ENCODE measurements around the gene TMEM170A.
A peak's percentile ranks its signal among the peaks of the same experiment; 100 is the strongest.

DNA sequence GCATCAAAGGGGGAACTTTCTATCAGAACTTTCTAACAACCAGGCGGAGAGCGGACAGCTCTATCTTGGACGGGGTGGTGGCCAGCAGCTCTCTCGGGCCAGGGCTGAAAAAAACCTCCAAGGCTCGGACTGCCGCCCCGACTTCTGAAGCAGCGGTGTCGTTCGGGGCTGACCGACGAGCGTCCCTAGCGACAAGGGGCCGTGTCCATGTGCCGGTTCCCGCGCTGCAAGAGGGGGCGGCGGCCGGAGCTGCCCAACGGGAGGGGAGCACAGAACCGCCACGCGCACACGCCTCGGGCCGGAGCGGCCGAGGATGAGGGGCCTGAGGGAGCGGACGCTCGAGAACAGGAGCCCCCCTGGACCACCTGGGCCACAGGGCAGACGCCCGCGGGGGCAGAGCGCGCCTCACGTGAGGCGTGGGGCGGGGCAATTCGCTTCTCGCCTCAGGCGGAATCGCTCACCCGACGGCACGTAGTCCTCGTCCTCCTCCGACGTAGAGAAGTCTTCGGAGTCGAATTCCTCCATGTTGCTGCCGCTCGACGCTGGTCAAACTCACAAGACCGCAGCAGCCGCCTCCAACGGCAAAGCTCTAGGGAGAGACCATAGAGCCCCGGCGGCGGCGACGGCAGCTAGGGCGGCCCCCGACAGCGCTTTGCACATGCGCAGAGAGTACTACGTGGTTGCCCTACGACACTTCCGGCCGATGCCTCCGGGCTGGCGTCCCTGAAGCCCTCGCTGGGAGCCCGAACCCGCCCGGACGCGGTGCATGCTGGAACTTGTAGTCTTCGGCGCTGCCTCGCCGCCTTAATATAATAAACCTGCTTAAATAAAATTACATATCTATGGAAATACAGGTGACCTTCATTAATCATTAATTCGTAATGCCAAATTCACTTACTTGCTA, 31.4 kb downstream of the TMEM170A start, which contains the start of gene CFDP1:
- TF ChIP-seq SUZ12 (IDR thresholded peaks at IDR 0.05) (no peak), ZNF384 (IDR thresholded peaks at IDR 0.05) (no peak), FOXK2 (IDR thresholded peaks at IDR 0.05) (no peak), ELF4 (IDR thresholded peaks at IDR 0.05) (peak; percentile 31; the same call in 1 of the 2 replicates), SP1 (IDR thresholded peaks at IDR 0.05) (no peak), FOXM1 (IDR thresholded peaks at IDR 0.05; ENCODE audit: borderline replicate concordance) (no peak), HDGF (IDR thresholded peaks at IDR 0.05; ENCODE audit: borderline replicate concordance) (no peak), TARDBP (IDR thresholded peaks at IDR 0.05) (no peak), LEF1 (IDR thresholded peaks at IDR 0.05; ENCODE audit: borderline replicate concordance) (no peak), FOXA1 (IDR thresholded peaks at IDR 0.05) (no peak)
- TF ChIP-seq, protein P1, sequence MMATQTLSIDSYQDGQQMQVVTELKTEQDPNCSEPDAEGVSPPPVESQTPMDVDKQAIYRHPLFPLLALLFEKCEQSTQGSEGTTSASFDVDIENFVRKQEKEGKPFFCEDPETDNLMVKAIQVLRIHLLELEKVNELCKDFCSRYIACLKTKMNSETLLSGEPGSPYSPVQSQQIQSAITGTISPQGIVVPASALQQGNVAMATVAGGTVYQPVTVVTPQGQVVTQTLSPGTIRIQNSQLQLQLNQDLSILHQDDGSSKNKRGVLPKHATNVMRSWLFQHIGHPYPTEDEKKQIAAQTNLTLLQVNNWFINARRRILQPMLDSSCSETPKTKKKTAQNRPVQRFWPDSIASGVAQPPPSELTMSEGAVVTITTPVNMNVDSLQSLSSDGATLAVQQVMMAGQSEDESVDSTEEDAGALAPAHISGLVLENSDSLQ (IDR thresholded peaks at IDR 0.05) = no peak; the same call in 1 of the 2 replicates

Measured in HEK293T (cell line).